Measurements from ENCODE around the gene KIF2A.

KIF2A gene

GRCh38 chr5:62291829-62292228, 14.2 kb upstream of the KIF2A start:
- peak; percentile 79 for DNase-seq (ENCODE audit: low spot score)

- no peak for DNase-seq (ENCODE audit: low spot score)
These were observed 9.0 kb upstream of the KIF2A start for GRCh38 chr5:62296998-62297397.

- DNase-seq (ENCODE audit: low spot score) = no peak
These were observed 7.9 kb upstream of the KIF2A start for GRCh38 chr5:62298118-62298517.

- DNase-seq (ENCODE audit: low spot score) = no peak
These were observed 6.9 kb upstream of the KIF2A start for GRCh38 chr5:62299101-62299500.

GRCh38 chr5:62299600-62299999, 6.4 kb upstream of the KIF2A start:
- DNase-seq (ENCODE audit: low spot score) = peak; percentile 45

- no peak for DNase-seq (ENCODE audit: low spot score)
These were observed 670 bp upstream of the KIF2A start for GRCh38 chr5:62305358-62305714.

GRCh38 chr5:62306323-62306895, 403 bp downstream of the KIF2A start:
- no peak for DNase-seq (ENCODE audit: low spot score)

- DNase-seq (ENCODE audit: low spot score) = peak; percentile 54
These were observed 1.1 kb downstream of the KIF2A start for GRCh38 chr5:62306896-62307689.

GRCh38 chr5:62308439-62308838, 2.4 kb downstream of the KIF2A start:
- DNase-seq (ENCODE audit: low spot score) = no peak

- DNase-seq (ENCODE audit: low spot score) = no peak
These were observed 3.1 kb downstream of the KIF2A start for GRCh38 chr5:62309107-62309506.

- no peak for DNase-seq (ENCODE audit: low spot score)
These were observed 4.6 kb downstream of the KIF2A start for GRCh38 chr5:62310426-62311143.

GRCh38 chr5:62312036-62312435, 6.0 kb downstream of the KIF2A start:
- DNase-seq (ENCODE audit: low spot score) = no peak

- no peak for DNase-seq (ENCODE audit: low spot score)
These were observed 6.7 kb downstream of the KIF2A start for GRCh38 chr5:62312674-62313073.

GRCh38 chr5:62314213-62314830, 8.3 kb downstream of the KIF2A start:
- no peak for DNase-seq (ENCODE audit: low spot score)

- no peak for DNase-seq (ENCODE audit: low spot score)
These were observed 9.6 kb downstream of the KIF2A start for GRCh38 chr5:62315376-62316175.

- no peak for DNase-seq (ENCODE audit: low spot score)
These were observed 10.1 kb downstream of the KIF2A start for GRCh38 chr5:62316176-62316502.

- no peak for DNase-seq (ENCODE audit: low spot score)
These were observed 11.8 kb downstream of the KIF2A start for GRCh38 chr5:62317810-62318209.

- no peak for DNase-seq (ENCODE audit: low spot score)
These were observed 16.5 kb downstream of the KIF2A start for GRCh38 chr5:62322484-62322883.

- no peak for DNase-seq (ENCODE audit: low spot score)
These were observed 20.3 kb downstream of the KIF2A start for GRCh38 chr5:62326302-62326701.

- no peak for DNase-seq (ENCODE audit: low spot score)
These were observed 20.7 kb downstream of the KIF2A start for GRCh38 chr5:62326702-62327101.

- DNase-seq (ENCODE audit: low spot score) = no peak
These were observed 21.4 kb downstream of the KIF2A start for GRCh38 chr5:62327138-62328053.
